Pancreas (tissue), 10 donors: ENCODE measurements around the gene OBSCN. TPM values are rescaled to one million over a fixed set of nuclear protein-coding genes. Genes with fewer than 3 reads are reported as not detected.

ENCODE experiments used
- ATAC-seq, 4 donors: fragments of 200-7000 bp; cut with Tn5 transposase; one replicate each; pipeline versions ENCODE4 v1.8.0 to v1.9.1; 2020; ENCODE audit warnings: mild to moderate bottlenecking in 4 of 4, moderate library complexity in 4 of 4
- DNase-seq, 6 donors: peaks; one replicate each; pipeline ENCODE4 v3.0.0-alpha.2; 2020
- FAIRE-seq: peaks from 2 replicates; lab custom pipeline; 2012; peaks lifted over from hg19 to GRCh38; lab: Jason Lieb, UNC
- H3K27ac ChIP-seq, 4 donors: fragments of 200-600 bp; sonication (generic); 1 replicate in 3 of 4; 2 replicates in 1 of 4; pipeline versions ENCODE4 v1.5.0 to v1.8.0; 2020
- H3K27me3 ChIP-seq, 4 donors: fragments of 200-600 bp; one replicate each; pipeline ENCODE4 v1.8.0; 2021
- H3K36me3 ChIP-seq, 3 donors: fragments of 200-600 bp; sonication (generic) in 1 of 3; one replicate each; pipeline versions ENCODE4 v1.5.0 to v1.8.0; 2020 to 2021
- H3K4me1 ChIP-seq, 3 donors: fragments of 200-600 bp; one replicate each; pipeline ENCODE4 v1.8.0; 2021
- H3K4me3 ChIP-seq, 4 donors: fragments of 200-600 bp; sonication (generic) in 2 of 4; one replicate each; pipeline versions ENCODE4 v1.5.0 to v1.8.0; 2020 to 2021
- H3K9me3 ChIP-seq, 4 donors: fragments of 200-600 bp; one replicate each; pipeline ENCODE4 v1.8.0; 2021
- CTCF ChIP-seq, 4 donors: fragments of 200-600 bp; sonication (generic) in 3 of 4; IDR thresholded peaks; one replicate each; pipeline versions ENCODE4 v1.5.0 to v1.8.0; 2021; ENCODE audit warnings: antibody characterized with exemption in 4 of 4
- WGBS, 2 donors: extraction: QIAGEN DNeasy Blood & Tissue Kit; methylation state at CpG; one replicate each; pipeline ENCODE4 v1.1.7; 2013; 5-methylcytosine and 5-hydroxymethylcytosine counted together
- intact Hi-C, 3 donors: fragments of 100-400 bp; cut with DNase I; formaldehyde crosslinking; loops; one replicate each; pipeline versions ENCODE4 v1.11.1 to v1.14.2; 2022
- polyA plus RNA-seq, 2 donors: library from polyadenylated mRNA; stranded (reverse); fragments of 200-250 nt; gene quantifications; one replicate each; pipeline ENCODE4 v1.2.3, GENCODE V29; 2013
- total RNA-seq, 6 donors: library from RNA; stranded (reverse); fragmentation: NEBNext Ultra II Directional in 4 of 6; extraction: Animal tissue kit (Norgen Biotek cat#: 25700) in 4 of 6; gene quantifications; one replicate each; pipeline versions ENCODE4 v1.2.1 to v1.2.4, GENCODE V29; 2021 to 2023
- donor health status: healthy with polysubstance abuse.
- donor health status: DM: no; HTN: no; CAD: no; lungs with moderate emphysema.
- donor health status: DM: no; HTN: no; CAD: no.
- donor health status: control.
- donor health status: control.
- donor health status: Bipolar disorder and iron deficiency.
- donor health status: DM: yes; HTN: yes; CAD: no.
- donor health status: DM: no; HTN: no; CAD: no.
- donor health status: DM: no; HTN: no; CAD: no.
- donor health status: DM: yes; HTN: yes; CAD: no.

The OBSCN gene
- total and polyA plus RNA-seq, 8 donors: 7.9 to 61.4 (median 11.3) TPM

DNA sequence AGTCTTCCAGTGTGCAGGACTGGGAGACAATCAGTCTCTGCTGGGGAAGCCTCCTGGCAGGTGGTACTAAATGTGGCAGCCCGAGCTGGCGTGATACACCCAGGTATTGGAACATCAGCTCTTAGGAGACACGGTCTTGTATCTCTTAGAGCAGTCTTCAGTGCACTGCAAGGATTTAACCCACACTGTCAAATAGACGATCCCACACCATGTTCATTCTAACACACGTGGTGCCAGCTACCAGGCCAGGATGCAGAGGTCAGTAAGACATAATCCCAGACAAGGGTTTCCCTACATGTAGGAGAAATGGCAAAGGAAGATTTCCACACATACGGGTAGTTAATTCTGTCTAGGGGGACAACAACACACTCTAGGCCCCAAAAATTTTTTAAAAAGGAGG lies 190.1 kb downstream of the OBSCN start:
- Histone ChIP-seq H3K4me1 (no peaks in the 10 kb centered on the region), H3K27me3 (no peaks in the 10 kb centered on the region), H3K4me3 (no peak overlapping the region), H3K36me3 (peaks cover 0 to 34% (median 4%) of the 10 kb centered on the region in 3 donors), H3K27ac (no peak overlapping the region), H3K9me3 (no peaks in the 10 kb centered on the region)
- no peak for TF ChIP-seq CTCF (IDR thresholded peaks at IDR 0.05)
- WGBS, 2 donors: 88 to 94% methylated on average over 6 of the region's 6 CpGs
- DNase-seq (peak in 1 of 6 donors; percentile 21), ATAC-seq (no peak), FAIRE-seq (no peak)
- intact Hi-C loops: no loop called here

DNA sequence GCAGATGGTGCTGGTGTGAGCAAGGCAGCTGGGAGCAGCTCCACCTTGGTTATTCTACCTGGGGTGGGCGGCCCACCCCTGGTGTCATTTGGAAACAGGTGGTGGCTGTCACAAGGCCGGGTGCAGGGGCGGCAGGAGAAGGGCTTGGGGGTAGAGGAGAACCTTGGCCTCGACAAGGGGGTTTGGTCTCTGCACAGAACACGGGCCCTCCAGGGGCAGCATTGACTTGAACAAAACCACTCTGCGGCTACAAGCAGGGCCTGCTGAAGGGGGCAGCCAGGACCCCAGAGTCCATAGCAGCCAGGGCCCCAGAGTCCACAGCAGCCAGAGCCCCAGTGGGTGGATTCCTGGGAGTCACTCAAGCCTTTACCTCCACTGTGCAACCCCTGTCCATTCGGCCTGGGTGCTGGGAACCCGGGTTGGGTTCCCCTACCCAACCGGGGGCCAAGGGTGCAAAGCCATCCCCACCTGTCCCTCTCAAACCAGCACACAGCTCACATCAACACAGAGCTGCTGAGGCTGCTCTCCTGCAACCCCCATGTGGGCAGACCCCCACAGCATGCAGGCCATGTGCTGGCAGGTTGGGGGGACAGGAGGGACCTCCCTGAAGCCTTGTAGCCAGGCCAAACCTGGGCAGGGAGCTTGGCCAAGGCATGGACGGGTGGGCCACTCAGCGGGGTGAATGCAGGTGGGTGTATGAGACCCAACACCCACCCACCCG lies 191.1 kb downstream of the OBSCN start:
- no peaks in the 10 kb centered on the region for H3K9me3 ChIP-seq
- H3K4me3 ChIP-seq: no peak overlapping the region
- peaks cover 0 to under 1% (median 0%) of the 10 kb centered on the region in 3 donors for H3K4me1 ChIP-seq
- intact Hi-C loops: no loop called here
- DNase-seq (peak in 1 of 6 donors; percentile 48), ATAC-seq (no peak), FAIRE-seq (no peak)
- no peak for TF ChIP-seq CTCF (IDR thresholded peaks at IDR 0.05)
- no peaks in the 10 kb centered on the region for H3K27me3 ChIP-seq
- 91% methylated on average over 12 of the region's 12 CpGs for WGBS, 2 donors
- H3K36me3 ChIP-seq: peaks cover 0 to 34% (median 4%) of the 10 kb centered on the region in 3 donors
- H3K27ac ChIP-seq: no peak overlapping the region

- DNase-seq: peak in 1 of 6 donors; percentile 42
These were observed 191.8 kb downstream of the OBSCN start for GRCh38 chr1:228399531-228400236.

DNA sequence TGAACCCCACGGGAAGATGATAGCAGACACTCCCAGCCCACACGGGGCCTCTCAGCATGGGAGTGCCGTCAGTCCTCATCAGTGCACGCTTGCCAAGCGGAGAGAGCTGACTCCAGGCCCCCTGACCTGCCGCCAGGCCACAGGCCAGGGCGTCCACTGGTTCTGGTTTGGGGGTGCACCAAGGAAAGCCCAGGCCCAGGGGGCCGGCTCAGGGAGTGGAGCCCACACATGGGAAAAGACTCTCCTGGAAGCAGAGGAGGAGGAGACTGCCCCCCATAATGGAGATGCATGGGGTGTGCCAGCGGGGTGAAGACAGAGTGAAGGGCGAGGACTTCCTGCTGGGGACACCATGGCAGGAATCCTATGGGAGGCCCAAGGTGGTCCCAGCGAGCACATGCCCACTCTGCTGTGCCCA lies 192.4 kb downstream of the OBSCN start:
- no peak overlapping the region for H3K27ac ChIP-seq
- WGBS, 2 donors: 90 to 93% methylated on average over 11 of the region's 11 CpGs
- FAIRE-seq (no peak), DNase-seq (peak in 1 of 6 donors; percentile 38), ATAC-seq (no peak)
- no peaks in the 10 kb centered on the region for H3K27me3 ChIP-seq
- H3K36me3 ChIP-seq: peaks cover 0 to 24% (median 4%) of the 10 kb centered on the region in 3 donors
- no peak for TF ChIP-seq CTCF (IDR thresholded peaks at IDR 0.05)
- H3K9me3 ChIP-seq: no peaks in the 10 kb centered on the region
- intact Hi-C loops: no loop called here
- peaks cover 0 to 14% (median 10%) of the 10 kb centered on the region in 3 donors for H3K4me1 ChIP-seq
- no peak overlapping the region for H3K4me3 ChIP-seq

More at GRCh38 chr1:228399531-228400236, 191.8 kb downstream of the OBSCN start:
- no peak for TF ChIP-seq CTCF (IDR thresholded peaks at IDR 0.05)
- FAIRE-seq: no peak
- Histone ChIP-seq H3K4me1 (peaks cover 0 to 9% (median 4%) of the 10 kb centered on the region in 3 donors), H3K9me3 (no peaks in the 10 kb centered on the region), H3K36me3 (peaks cover 0 to 29% (median 4%) of the 10 kb centered on the region in 3 donors), H3K27me3 (no peaks in the 10 kb centered on the region), H3K4me3 (no peak overlapping the region), H3K27ac (no peak overlapping the region)
- ATAC-seq: no peak
- intact Hi-C loops: no loop called here
- WGBS, 2 donors: 93 to 94% methylated on average over 14 of the region's 14 CpGs
